Measurements from ENCODE around the gene ELL2.

The ELL2 gene

GRCh38 chr5:95937607-95938152, 24.0 kb downstream of the ELL2 start:
- no peak for DNase-seq (ENCODE audit: low read depth)
- no peak for TF ChIP-seq POLR2A (IDR thresholded peaks at IDR 0.05; ENCODE audit: extremely low read depth, insufficient read length)
- H3K4me3 ChIP-seq (ENCODE audit: low read depth, low read length), result no peak overlapping the region

- no peak overlapping the region for H3K4me3 ChIP-seq (ENCODE audit: low read depth, low read length)
- no peak for DNase-seq (ENCODE audit: low read depth)
- TF ChIP-seq MAX (IDR thresholded peaks at IDR 0.05; ENCODE audit: low read depth, low read length) (no peak), POLR2A (IDR thresholded peaks at IDR 0.05; ENCODE audit: extremely low read depth, insufficient read length) (no peak), MYC (IDR thresholded peaks at IDR 0.05; ENCODE audit: low read depth, low read length) (no peak), CTCF (IDR thresholded peaks at IDR 0.05; ENCODE audit: low read depth, low read length) (no peak)
Measured at GRCh38 chr5:95936812-95937397, 24.7 kb downstream of the ELL2 start.

GRCh38 chr5:95935553-95936100, 26.0 kb downstream of the ELL2 start:
- H3K4me3 ChIP-seq (ENCODE audit: low read depth, low read length), result no peak overlapping the region
- no peak for TF ChIP-seq MAX (IDR thresholded peaks at IDR 0.05; ENCODE audit: low read depth, low read length)
- no peak for TF ChIP-seq POLR2A (IDR thresholded peaks at IDR 0.05; ENCODE audit: extremely low read depth, insufficient read length)
- no peak for TF ChIP-seq CTCF (IDR thresholded peaks at IDR 0.05; ENCODE audit: low read depth, low read length)
- no peak for TF ChIP-seq MYC (IDR thresholded peaks at IDR 0.05; ENCODE audit: low read depth, low read length)
- DNase-seq (ENCODE audit: low read depth), result no peak

- TF ChIP-seq CTCF (IDR thresholded peaks at IDR 0.05; ENCODE audit: low read depth, low read length) (no peak), MYC (IDR thresholded peaks at IDR 0.05; ENCODE audit: low read depth, low read length) (no peak), MAX (IDR thresholded peaks at IDR 0.05; ENCODE audit: low read depth, low read length) (no peak), POLR2A (IDR thresholded peaks at IDR 0.05; ENCODE audit: extremely low read depth, insufficient read length) (no peak)
- no peak for DNase-seq (ENCODE audit: low read depth)
- H3K4me3 ChIP-seq (ENCODE audit: low read depth, low read length), result no peak overlapping the region
Measured at GRCh38 chr5:95934207-95934804, 27.3 kb downstream of the ELL2 start.

- TF ChIP-seq MYC (IDR thresholded peaks at IDR 0.05; ENCODE audit: low read depth, low read length) (no peak), MAX (IDR thresholded peaks at IDR 0.05; ENCODE audit: low read depth, low read length) (no peak), POLR2A (IDR thresholded peaks at IDR 0.05; ENCODE audit: extremely low read depth, insufficient read length) (no peak), CTCF (IDR thresholded peaks at IDR 0.05; ENCODE audit: low read depth, low read length) (no peak)
- no peak overlapping the region for H3K4me3 ChIP-seq (ENCODE audit: low read depth, low read length)
- no peak for DNase-seq (ENCODE audit: low read depth)
Measured at GRCh38 chr5:95932941-95933340, 28.7 kb downstream of the ELL2 start.

GRCh38 chr5:95931079-95931833, 30.4 kb downstream of the ELL2 start:
- DNase-seq (ENCODE audit: low read depth), result no peak
- TF ChIP-seq MAX (IDR thresholded peaks at IDR 0.05; ENCODE audit: low read depth, low read length) (no peak), CTCF (IDR thresholded peaks at IDR 0.05; ENCODE audit: low read depth, low read length) (no peak), MYC (IDR thresholded peaks at IDR 0.05; ENCODE audit: low read depth, low read length) (no peak), POLR2A (IDR thresholded peaks at IDR 0.05; ENCODE audit: extremely low read depth, insufficient read length) (no peak)
- no peak overlapping the region for H3K4me3 ChIP-seq (ENCODE audit: low read depth, low read length)

All from NB4 (cell line).